ENCODE measurements around the gene OBP2A. TPM values are rescaled to one million over a fixed set of nuclear protein-coding genes. Genes with fewer than 3 reads are reported as not detected.

OBP2A gene
- total RNA-seq, 1 donor from 2014 or later, result not detected

GRCh38 chr9:135592625-135593024, 46.7 kb downstream of the OBP2A start:
- Mint-ChIP-seq H3K27me3 (ENCODE audit: insufficient read depth) (peaks cover 17% of the 10 kb centered on the region), H3K27ac (no peak overlapping the region), H3K4me1 (ENCODE audit: low read depth) (no peaks in the 10 kb centered on the region), H3K9me3 (no peaks in the 10 kb centered on the region), H3K36me3 (ENCODE audit: low read depth) (no peaks in the 10 kb centered on the region), H3K4me3 (no peak overlapping the region)
- intact Hi-C loops (cut with micrococcal nuclease), result no loop called here
- no peak for DNase-seq (ENCODE audit: low spot score)

GRCh38 chr9:135596211-135596610, 50.3 kb downstream of the OBP2A start:
- intact Hi-C loops (cut with micrococcal nuclease), result no loop called here
- Mint-ChIP-seq H3K27me3 (ENCODE audit: insufficient read depth) (peaks cover 21% of the 10 kb centered on the region), H3K9me3 (no peaks in the 10 kb centered on the region), H3K36me3 (ENCODE audit: low read depth) (no peaks in the 10 kb centered on the region), H3K4me1 (ENCODE audit: low read depth) (no peaks in the 10 kb centered on the region), H3K4me3 (no peak overlapping the region), H3K27ac (no peak overlapping the region)
- DNase-seq (ENCODE audit: low spot score), result no peak

Other genes starting within 250 kb of the OBP2A start
- gene PPP1R26, start 66.3 kb upstream of the OBP2A start, total RNA-seq, result 0.86 and 1.2 TPM in 2 replicates
- 66.6 and 70.8 TPM in 2 replicates for gene MRPS2, start 45.4 kb upstream of the OBP2A start, total RNA-seq
- not detected in 2 replicates for gene LCN1, start 24.7 kb upstream of the OBP2A start, total RNA-seq
- not detected in 2 replicates for gene PAEP, start 15.6 kb downstream of the OBP2A start, total RNA-seq
- gene GLT6D1, start 93.4 kb downstream of the OBP2A start, total RNA-seq, result not detected in 2 replicates
- not detected in 2 replicates for gene LCN9, start 117.2 kb downstream of the OBP2A start, total RNA-seq
- not detected in 2 replicates for gene SOHLH1, start 153.4 kb downstream of the OBP2A start, total RNA-seq
- not detected in 2 replicates for gene KCNT1, start 156.1 kb downstream of the OBP2A start, total RNA-seq

All from activated T-helper 1 cell treated with anti-CD3 and anti-CD28 coated beads, Interleukin-12 subunit alpha, Interleukin-12 subunit beta, Interleukin-2, Interleukin-4 antibody, amounts not matched to agents 30 ng/mL and 10 ng/mL and 1 ng/mL, durations not matched to agents 14 hours and 24 hours and 36 hours (primary cell).